Right lobe of liver (tissue), 4 donors: ENCODE measurements around the gene DUOXA2.

Source experiments
- CTCF ChIP-seq, 4 donors: fragments of 200-600 bp in 3 of 4; fragments of 450-650 bp in 1 of 4; IDR thresholded peaks; one replicate each; pipeline versions ENCODE4 v1.5.1 to v1.8.0; 2016 to 2022; ENCODE audit warnings: antibody characterized with exemption in 4 of 4, mild to moderate bottlenecking in 2 of 4
- POLR2A ChIP-seq: fragments of 450-650 bp; IDR thresholded peaks from one replicate; pipeline ENCODE4 v1.6.1; 2017; ENCODE audit warnings: antibody characterized with exemption, mild to moderate bottlenecking
- donor health status: DM: no; HTN: no; CAD: no.
- donor health status: DM: no; HTN: no; CAD: no.
- donor health status: DM: no; HTN: yes; CAD: no.

- TF ChIP-seq CTCF (IDR thresholded peaks at IDR 0.05) (no peak), POLR2A (no peak)
Observed at GRCh38 chr15:45116482-45117307, 2.6 kb downstream of the DUOXA2 start.
